NCI-H1417 (cell line): ENCODE measurements around the gene TNS2.
"Not testable (repeated sequence)": the region's sequence is repeated elsewhere in the genome, so short reads cannot be mapped to it uniquely, and the experiment has no call there.

Source experiments
- DNase-seq, 3 experiments: peaks; one replicate each; lab custom pipeline; 2025; lab: John Stamatoyannopoulos, UW

TNS2 gene

DNA sequence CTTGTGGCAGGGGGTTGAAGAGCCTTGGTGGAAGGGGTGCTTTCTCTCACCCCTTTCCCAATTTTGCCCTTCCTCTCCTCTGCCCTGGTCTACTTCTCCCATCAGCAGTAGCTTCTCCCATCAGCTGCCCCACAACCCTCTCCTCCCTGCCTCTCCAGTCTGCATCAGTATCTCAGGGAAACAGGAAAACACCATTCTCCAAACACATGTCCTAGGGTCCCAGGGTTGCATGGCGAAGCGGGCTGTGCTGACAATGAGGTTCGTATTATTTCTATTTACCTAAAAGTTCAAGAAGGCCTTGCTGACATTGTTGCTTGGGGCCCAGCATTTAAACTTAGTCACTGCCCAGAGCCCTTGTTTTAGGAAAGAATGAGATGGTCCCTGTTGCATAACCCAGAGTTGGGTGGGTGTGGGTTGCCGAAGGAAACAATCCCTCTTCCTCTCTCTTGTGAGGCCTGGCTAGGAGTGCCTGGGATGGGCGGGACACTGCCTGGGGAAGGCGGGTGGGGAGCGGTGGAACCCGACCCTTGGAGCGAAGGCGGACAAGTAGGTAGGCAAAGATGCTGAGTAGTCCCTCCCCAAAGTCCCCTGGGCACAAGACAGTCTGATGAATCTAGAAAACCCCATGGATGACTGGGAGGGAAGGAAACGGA, 46.4 kb downstream of the TNS2 start:
- no peak for DNase-seq

DNA sequence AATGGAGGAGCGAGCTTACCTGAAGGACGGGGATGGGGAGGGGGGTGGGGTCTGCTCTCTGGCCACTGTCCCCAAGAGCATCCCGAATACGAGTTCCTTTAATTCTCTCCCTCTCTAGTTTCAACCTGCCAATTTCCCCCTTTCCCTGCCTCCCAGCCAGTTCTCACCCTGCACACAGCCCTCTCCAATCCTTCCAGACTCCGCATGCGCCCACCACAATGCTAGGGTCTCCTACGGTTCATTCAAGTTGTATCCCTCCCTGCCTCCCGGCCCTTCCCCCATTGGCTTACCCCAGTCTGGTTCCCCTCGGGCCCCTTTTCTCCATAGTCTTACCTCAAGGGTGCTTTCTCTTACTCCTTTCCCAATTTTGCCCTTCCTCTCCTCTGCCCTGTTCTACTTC, 46.9 kb downstream of the TNS2 start:
- DNase-seq, result no peak

DNA sequence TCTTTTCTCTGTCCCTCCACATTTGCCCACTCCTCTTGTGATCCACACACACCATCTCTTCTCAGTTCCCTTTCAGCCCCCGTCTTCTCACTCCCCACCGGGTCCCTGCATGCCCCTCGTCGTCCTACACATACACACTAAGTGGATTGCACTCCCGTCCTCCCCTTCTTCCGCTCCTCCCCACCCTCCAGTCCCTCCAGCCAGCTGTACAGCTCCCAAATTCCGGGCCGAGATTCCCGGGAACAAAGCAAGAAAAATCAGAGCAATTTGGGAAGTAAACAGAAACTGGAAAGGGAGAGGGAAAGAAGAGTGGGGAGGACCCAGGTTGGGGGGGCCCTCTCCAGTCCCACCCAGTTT, 47.3 kb downstream of the TNS2 start:
- DNase-seq, result peak in 2 of 3 experiments; percentile 68 to 77

DNA sequence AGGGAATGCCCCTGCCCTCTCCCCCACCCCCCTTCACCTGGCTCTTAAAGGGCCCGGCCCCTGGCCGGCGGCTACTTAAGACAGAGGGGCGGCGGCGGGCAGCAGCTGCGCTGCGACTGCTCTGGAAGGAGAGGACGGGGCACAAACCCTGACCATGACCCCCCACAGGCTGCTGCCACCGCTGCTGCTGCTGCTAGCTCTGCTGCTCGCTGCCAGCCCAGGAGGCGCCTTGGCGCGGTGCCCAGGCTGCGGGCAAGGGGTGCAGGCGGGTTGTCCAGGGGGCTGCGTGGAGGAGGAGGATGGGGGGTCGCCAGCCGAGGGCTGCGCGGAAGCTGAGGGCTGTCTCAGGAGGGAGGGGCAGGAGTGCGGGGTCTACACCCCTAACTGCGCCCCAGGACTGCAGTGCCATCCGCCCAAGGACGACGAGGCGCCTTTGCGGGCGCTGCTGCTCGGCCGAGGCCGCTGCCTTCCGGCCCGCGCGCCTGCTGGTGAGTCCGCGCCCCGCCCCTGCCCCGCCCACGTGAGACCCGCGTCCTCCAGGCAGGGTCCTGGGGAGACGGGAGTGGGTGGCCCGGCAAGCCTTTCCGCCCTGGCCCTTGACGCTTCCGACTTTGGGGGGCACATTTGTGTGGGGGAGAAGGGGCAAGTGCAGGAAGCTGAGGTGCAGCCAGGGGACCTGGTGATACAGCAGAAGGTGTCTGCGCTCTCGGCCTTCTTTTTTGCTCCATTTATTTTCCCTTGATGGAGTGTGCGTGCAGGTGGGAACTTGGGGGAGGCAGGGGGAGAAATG, 47.9 kb downstream of the TNS2 start, which contains the start of gene IGFBP6:
Gene IGFBP6, plus strand, starts transcription at position 104 of the 790 bp plus-strand sequence. Its CDS starts 51 bp downstream, at position 155.
- peak; percentile 32 to 90 (median 86) for DNase-seq

DNA sequence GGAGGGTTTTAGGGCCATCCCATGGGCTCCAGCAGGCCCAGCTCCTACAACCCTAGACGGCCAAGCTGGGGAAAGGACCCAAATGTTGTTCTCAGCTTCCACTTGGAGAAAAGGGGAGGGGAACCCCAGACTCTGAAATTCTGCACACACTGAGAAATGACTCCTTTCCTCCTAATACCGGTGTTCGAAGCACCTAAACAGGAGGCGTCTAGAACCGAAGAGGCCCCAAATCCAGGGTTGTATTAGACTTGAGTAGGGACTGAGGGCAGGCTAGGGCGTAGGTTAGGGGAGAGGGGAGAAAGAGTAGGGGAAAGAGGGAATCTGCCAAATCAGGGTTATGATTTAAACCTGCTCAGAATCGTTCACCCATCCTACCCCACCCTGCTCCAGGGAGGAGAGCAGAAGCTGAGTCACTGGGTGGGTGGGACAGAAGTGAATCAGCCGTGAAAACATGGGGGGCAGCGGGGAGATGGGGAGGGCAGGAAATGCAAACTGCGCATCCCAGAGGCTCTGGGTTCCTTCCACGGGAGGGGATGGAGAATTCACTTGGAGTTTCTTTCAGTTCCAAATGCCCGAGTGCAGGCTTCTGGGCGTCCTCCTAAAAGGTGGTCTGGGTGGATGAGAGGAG, 48.6 kb downstream of the TNS2 start:
- no peak for DNase-seq

DNA sequence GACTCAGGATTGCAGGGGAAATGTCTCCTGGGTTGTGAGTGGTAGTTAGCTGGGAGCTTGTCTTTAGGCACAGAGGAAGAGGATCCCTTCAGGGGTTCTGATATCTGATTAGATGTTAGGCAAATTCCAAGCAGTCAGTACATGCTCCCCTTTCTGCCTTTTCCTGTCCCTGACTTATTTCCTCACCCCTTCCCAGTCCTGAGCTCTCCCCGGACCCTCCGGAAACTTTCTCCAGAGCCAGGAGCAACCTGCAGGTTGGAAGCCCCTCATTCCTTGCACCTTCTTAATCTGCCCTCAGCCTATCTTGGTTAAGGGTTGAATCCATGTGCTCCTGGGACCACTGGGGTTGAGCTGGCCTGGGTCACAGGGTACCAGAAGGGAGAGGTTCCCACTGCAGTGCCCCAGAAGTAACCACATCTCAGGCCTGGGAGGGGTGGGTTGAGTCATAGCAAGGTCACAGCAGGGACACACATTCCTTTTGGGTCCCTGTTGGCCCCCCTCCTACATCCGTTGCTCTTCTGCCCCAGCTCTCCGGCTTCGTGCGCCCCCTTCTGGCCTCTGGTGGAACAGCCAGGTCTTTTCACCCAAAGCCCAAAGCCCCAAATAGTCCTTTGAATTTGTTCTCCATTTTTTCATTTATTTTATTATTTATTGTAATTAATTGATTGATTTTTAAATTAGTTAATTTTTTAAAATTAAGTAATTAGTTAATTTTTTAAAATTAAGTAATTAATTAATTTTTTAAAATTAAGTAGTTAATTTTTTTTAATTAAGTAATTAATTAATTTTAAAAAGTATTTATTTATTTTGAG, 49.4 kb downstream of the TNS2 start:
- peak; percentile 60 to 86 (median 73) for DNase-seq

DNA sequence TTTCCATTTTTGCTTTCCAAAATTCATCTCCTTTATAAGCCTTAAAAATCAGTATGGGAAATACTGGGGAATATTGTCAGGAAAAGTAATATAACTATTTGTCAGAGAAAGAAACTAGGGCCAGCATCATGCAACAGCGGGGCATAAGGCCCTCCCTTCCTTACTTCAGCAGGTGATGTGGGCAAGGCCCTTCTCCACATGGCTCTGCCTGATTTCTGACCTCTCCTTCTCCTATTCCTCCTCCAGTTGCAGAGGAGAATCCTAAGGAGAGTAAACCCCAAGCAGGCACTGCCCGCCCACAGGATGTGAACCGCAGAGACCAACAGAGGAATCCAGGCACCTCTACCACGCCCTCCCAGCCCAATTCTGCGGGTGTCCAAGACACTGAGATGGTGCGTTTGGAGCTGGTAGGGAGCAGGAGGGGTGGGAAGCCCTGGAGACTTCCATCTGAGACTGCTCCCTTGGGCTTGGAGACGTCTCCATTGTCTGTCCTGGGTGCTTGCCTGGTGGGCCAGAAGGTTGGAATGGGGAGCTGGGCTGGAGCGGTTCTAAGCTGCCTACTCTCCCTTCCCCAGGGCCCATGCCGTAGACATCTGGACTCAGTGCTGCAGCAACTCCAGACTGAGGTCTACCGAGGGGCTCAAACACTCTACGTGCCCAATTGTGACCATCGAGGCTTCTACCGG, 50.7 kb downstream of the TNS2 start:
- DNase-seq, result no peak

DNA sequence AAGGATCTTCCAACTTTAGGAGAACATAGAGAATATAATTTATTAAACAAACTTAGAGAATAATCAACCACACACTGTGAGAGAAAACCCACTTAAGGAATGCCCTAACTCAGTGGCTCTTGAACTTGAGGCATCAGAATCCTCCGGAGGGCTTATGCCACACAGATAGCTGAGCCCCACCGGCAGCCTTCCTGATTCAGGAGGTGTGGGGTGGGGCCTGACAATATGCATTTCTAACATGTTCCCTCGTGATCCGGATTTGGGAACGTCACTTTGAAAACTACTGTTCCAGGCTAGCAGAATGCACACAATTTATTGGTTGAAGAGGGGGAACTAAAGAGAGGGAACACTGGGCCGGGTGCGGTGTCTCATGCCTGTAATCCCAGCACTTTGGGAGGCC, 51.4 kb downstream of the TNS2 start:
- no peak for DNase-seq

DNA sequence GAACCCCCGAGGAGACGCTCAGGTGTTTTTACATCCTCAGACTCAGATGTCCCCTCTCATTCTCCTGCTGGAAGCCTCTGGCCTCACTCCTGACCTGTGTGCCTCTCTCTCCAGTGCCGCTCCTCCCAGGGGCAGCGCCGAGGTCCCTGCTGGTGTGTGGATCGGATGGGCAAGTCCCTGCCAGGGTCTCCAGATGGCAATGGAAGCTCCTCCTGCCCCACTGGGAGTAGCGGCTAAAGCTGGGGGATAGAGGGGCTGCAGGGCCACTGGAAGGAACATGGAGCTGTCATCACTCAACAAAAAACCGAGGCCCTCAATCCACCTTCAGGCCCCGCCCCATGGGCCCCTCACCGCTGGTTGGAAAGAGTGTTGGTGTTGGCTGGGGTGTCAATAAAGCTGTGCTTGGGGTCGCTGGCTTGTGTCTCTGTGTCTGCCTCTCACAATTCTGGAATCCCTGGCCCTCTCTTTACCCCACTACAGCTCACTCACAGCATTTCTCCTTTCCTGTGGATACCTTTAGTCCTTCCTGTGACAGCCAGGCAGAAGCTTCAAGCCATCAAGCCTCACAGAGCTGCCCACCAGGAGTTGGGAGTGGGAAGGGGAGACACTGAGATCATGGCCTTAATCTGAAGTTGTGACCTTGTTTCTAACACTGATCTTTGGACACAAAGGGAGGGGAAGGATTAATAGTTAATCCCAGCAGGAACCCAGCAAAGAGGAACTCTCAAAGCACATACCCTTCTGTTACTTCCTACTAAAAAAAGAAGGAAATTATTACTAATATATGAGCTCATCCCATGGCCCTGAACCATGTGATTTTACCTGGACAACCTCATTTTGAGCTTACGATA, 52.3 kb downstream of the TNS2 start:
- no peak for DNase-seq

DNA sequence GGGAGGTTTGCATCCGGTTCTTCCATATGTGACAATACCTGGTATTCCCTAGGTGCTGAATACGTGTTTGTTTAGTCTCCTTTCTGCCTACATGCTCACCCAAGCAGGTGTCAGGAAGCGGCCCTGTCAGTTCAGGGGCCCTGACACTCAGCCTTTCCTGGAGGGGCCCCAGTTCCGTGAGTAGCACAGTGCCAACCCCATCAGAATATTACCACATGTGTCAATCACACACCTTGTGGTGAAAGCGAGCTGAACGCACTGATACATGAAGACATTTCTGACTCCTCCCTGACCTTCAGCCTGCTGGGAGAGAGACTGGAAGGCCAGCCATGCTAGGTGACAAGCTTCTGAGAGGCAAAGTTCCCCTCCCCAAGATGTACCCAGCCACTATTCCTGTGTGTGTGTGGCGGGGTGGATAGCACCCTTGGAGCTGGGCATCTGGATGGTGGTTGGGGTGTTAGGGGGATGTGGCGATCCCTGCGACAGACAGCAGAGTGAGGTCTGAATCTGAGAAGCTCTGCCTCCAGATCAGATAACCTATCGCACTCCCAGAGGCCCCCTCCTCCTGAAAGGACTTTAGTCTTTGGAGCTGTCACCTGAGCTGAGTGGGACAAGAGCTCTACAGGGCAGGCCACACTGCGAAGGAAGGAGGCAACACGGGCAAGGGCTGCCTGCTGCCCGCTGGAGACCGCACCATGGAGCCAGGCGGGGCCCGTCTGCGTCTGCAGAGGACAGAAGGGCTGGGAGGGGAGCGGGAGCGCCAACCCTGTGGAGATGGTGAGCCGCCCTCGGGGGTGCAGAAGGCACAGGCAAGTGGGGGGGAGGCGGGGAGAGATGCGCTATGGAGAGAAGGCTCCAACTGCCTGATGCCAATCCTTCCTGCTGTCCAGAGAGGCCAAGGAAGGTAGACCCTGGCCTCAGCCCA, 53.3 kb downstream of the TNS2 start, which contains the start of gene SOAT2:
Gene SOAT2, plus strand, starts transcription at position 604 of the 925 bp plus-strand sequence. Its CDS starts 92 bp downstream, at position 696.
- DNase-seq, result peak in 1 of 3 experiments; percentile 35

DNA sequence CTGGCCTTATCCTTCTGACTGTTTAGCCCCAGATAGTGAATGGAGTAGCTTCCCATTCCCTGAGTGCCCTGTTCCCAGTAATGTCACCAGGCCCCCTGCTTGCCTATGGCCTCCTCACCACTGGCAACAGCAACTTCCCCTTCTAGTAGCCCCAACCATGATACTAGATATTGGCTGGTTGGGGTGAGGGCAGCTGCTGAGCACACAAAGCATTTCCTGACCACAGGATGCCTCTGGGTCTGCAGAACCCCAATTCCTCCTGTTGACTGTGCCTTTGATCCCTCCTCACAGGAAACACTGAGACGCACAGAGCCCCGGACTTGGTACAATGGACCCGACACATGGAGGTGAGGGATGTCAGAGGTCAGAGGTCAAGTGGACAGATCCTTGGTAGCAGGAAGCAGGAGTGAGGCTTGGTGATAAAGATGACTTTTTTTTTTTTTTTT, 54.0 kb downstream of the TNS2 start:
- DNase-seq, result no peak

DNA sequence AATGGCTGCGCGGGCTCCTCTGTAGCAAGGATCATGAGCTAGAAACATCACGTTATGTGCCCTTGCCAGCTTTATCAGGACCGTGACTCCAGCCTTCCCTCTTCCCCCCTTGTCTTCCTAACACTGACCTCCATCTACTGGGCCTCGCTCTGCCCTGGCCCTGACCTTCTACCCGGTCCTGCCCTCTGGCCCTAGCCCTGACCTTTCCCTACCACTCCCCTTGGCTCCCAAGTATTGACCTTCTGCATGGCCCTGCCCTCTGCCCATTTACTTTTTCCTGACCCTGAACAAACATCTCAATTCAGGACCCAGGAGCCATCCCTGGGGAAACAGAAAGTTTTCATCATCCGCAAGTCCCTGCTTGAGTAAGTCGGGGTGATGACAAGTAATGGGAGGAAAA, 55.4 kb downstream of the TNS2 start:
- DNase-seq, result no peak

DNA sequence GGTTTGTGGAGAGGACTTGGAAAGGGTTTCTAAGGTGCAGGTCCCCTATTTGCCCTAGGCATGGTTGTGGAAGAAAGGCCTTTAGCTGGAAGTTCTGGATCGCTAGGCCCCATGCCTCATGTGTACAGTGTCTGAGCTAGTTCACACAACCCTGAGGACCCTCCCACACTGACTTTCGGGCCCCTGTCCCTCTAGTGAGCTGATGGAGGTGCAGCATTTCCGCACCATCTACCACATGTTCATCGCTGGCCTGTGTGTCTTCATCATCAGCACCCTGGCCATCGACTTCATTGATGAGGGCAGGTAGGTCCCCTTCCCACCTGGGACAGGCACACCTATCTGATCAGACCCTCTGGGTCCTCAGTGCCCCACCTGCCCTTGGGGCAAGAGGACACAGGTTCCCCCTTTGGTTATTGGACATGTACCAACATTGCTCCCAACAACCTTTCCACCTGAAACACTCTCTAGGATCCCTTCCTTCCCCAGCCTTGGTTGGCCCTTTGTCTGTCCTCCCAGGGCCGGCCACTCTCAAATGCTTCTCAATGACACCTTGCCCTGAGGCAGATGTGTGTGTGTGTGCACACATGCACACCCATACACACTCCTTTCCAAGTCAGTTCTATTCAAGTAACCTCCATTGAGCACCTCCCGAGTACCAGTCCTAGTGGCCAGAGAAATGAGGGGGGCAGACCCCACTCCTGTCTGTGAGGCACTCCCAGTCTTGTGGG, 56.0 kb downstream of the TNS2 start:
- no peak for DNase-seq

DNA sequence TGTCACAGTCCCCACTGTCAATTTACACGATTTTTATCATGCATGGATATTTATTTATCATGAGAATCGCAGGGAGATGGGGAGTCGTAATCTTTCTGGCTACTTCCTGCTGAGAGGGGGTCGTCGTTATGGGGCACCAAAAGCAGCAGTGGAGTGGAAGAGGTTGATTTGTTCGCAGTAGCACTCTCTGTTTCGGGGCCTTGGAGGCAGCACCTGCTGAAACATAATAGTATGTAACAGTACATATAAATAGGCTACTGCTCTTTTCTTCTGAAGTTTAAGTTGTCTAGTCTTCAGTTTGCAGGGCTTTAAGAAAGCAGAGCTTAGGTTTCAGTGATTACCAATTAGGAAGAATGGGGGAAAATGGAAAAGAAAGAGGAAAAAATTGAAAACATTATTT, 57.3 kb downstream of the TNS2 start:
- no peak for DNase-seq

DNA sequence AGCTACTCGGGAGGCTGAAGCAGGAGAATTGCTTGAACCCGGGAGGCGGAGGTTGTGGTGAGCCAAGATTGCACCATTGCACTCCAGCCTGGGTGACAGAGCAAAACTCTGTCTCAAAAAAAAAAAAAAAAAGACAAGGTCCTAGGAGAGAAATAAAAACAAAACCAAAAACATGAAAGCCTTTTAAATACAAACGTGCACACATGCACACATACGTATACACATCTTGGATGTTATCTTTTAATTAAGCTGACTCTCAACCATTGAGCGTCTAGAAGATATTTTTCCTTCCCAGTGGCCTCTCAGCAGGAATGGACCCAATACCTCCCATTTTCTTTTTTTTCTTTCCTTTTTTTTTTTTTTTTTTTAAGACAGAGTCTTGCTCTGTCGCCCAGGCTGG, 62.6 kb downstream of the TNS2 start:
- DNase-seq, result not testable (repeated sequence)

DNA sequence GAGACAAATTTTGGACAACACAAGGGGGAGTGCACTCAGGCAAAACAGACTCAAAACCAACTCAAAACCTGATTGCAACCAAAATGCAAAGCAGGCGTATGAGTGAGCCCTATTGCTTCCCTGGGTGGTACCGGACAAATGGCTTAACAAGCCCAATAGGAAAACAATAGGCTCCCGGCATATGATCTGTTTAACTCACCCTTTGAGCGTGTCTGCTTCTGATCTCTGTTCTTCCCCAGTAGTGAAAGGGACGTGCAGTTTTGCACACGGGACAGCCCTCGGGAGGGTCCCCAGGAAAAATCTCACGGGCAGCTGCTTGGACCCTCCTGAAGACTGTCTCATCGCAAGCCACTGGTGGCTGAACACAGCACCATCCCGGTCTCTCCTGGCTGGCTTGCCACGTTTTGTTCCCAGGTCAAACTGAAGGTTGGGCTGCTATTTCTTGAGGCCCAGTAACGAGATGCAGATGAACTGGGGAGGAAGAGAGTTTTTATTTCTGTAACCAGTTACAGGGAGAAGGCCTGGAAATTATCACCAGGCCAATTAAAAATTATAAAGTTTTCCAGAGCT, 63.4 kb downstream of the TNS2 start:
- no peak for DNase-seq

DNA sequence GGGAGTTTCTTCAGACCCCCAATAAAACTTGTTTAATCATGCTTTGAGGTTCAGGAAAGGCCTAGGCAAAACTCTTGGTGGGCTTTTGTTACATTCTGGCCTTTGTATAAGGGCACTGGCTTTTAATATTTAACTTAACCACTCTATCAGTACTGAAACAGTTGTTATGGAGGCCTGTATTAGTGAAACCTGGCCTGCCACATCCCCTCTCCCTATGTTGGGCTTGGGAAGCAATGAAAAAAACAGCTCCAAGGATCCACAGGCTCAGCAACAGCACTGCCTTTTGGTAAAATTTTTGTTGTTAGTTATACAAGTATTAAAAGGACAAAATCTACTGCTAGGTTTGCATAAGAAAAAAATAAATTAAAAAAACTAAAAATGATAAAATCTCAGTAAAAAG, 64.1 kb downstream of the TNS2 start:
- DNase-seq, result no peak
